ENCODE results near the gene GRK7.

The GRK7 gene

DNA sequence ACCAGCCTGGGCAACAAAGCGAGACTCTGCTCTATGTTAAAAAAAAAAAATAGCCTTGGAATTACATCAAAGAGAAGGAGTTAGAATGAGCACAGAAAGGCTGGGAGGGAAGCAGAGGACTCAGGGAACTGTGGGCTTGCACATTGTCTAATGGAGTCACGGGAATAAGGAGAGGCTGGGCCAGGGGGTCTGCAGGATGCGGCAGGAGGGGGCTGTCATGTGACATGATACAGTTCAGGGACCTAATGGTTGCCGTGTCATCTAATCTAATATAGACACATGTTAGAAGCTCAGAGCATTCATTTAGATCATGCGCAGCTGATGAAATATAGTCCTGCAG is 32.5 kb downstream of the GRK7 start:
- H3K9me3 ChIP-seq (ENCODE audit: control insufficient read depth, low read length): no peaks in the 10 kb centered on the region

DNA sequence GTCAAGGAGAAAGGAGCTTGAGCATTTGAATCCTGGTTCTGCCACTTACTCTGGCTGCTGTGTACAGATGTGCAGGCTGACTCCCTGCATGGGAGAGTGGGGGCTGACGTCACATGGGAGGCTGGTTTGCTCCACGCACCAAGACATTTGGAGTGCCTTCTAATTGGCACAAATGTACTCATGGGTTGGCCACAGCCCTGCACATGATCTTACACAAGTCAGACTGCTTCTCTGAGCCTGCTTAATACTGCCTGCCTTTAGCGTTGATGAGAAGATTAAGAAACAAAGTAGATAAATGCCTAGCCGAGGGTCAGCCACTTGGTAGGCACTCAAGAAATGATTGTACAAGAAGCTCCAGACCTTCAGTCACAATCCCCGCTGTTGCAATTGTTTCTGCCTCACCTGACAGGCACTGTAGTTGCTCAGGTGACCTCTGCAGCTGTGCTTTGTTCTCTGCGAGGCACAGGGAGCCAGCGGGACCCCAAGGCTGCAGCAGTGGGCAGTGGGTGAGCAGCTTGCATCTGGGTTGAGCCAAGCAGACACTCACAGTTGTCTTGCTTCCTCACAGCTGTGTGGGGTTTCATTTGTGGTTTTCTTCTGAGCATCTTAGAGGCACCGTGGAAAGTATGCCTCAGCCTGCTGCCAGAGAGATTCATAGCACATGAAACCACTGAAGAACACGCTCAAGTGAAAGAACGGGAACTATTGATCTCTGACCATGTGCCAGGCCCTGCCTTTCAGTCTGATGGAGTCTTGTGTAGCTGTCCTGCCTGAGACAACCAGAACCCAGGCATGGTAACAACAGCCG is 33.1 kb downstream of the GRK7 start:
- no peak overlapping the region for H3K27ac ChIP-seq (ENCODE audit: low read length, poor library complexity, severe bottlenecking)
- WGBS: 78% methylated on average over 11 of the region's 11 CpGs
- H3K4ac ChIP-seq (ENCODE audit: low read depth in 1 of 2, low read length in 2 of 2): peak overlapping the region; percentile 19 to 73
- H3K9ac ChIP-seq (ENCODE audit: low read length): peak overlapping the region; percentile 88
- H2AFZ ChIP-seq (ENCODE audit: low read depth, low read length): peak overlapping the region; percentile 33
- H3K79me1 ChIP-seq (replicated peaks; ENCODE audit: low read length, poor library complexity, severe bottlenecking): no peaks in the 10 kb centered on the region
- H3K4me1 ChIP-seq (ENCODE audit: control insufficient read depth, insufficient read depth, low read depth, low read length): peaks cover 18% of the 10 kb centered on the region
- peak overlapping the region in 1 of 2 experiments; percentile 49 for H3K14ac ChIP-seq (ENCODE audit: low read length in 2 of 2)
- H3K27me3 ChIP-seq (ENCODE audit: control insufficient read depth in 1 of 2, insufficient read depth in 1 of 2, low read length in 2 of 2): no peaks in the 10 kb centered on the region
- H4K8ac ChIP-seq (ENCODE audit: low read length): peak overlapping the region; percentile 98
- H2BK5ac ChIP-seq (ENCODE audit: low read depth, low read length, poor library complexity, severe bottlenecking): no peak overlapping the region
- peak; percentile 83 for DNase-seq
- peak overlapping the region; percentile 55 to 88 for H3K18ac ChIP-seq (ENCODE audit: low read depth in 1 of 2, low read length in 2 of 2)
- peak overlapping the region in 1 of 2 experiments; percentile 71 for H3K4me3 ChIP-seq (ENCODE audit: insufficient read depth in 1 of 2, low read depth in 1 of 2, low read length in 2 of 2)
- no peak overlapping the region for H2AK5ac ChIP-seq (ENCODE audit: low read length, severe bottlenecking)
- H3K36me3 ChIP-seq (ENCODE audit: control insufficient read depth in 1 of 2, insufficient read depth in 2 of 2, low read depth in 1 of 2, low read length in 2 of 2): no peaks in the 10 kb centered on the region
- H3K9me3 ChIP-seq (ENCODE audit: control insufficient read depth, low read length): peaks cover 2% of the 10 kb centered on the region
- no peak overlapping the region for H3K23ac ChIP-seq (ENCODE audit: low read length in 2 of 2)
- peak overlapping the region; percentile 93 for H4K91ac ChIP-seq (ENCODE audit: low read length)
- no peak overlapping the region for H3K4me2 ChIP-seq (ENCODE audit: low read length, poor library complexity, severe bottlenecking)
- H2BK15ac ChIP-seq (ENCODE audit: low read depth, poor library complexity, severe bottlenecking): no peak overlapping the region
- no peak overlapping the region for H2BK120ac ChIP-seq (ENCODE audit: low read depth, low read length)
- H2BK12ac ChIP-seq (ENCODE audit: low read length in 2 of 2): peak overlapping the region in 1 of 2 experiments; percentile 38

More for the DNA sequence above, 32.5 kb downstream of the GRK7 start:
- no peak overlapping the region for H3K4me3 ChIP-seq (ENCODE audit: insufficient read depth in 1 of 2, low read depth in 1 of 2, low read length in 2 of 2)
- no peak for DNase-seq
- H2BK120ac ChIP-seq (ENCODE audit: low read depth, low read length): no peak overlapping the region
- H2BK12ac ChIP-seq (ENCODE audit: low read length in 2 of 2): no peak overlapping the region
- H3K4ac ChIP-seq (ENCODE audit: low read depth in 1 of 2, low read length in 2 of 2): no peak overlapping the region
- H2AK5ac ChIP-seq (ENCODE audit: low read length, severe bottlenecking): no peak overlapping the region
- no peak overlapping the region for H3K14ac ChIP-seq (ENCODE audit: low read length in 2 of 2)
- no peak overlapping the region for H3K23ac ChIP-seq (ENCODE audit: low read length in 2 of 2)
- no peak overlapping the region for H2BK15ac ChIP-seq (ENCODE audit: low read depth, poor library complexity, severe bottlenecking)
- H2BK5ac ChIP-seq (ENCODE audit: low read depth, low read length, poor library complexity, severe bottlenecking): no peak overlapping the region
- H3K27me3 ChIP-seq (ENCODE audit: control insufficient read depth in 1 of 2, insufficient read depth in 1 of 2, low read length in 2 of 2): no peaks in the 10 kb centered on the region
- H3K4me2 ChIP-seq (ENCODE audit: low read length, poor library complexity, severe bottlenecking): no peak overlapping the region
- peaks cover 18% of the 10 kb centered on the region for H3K4me1 ChIP-seq (ENCODE audit: control insufficient read depth, insufficient read depth, low read depth, low read length)
- H3K27ac ChIP-seq (ENCODE audit: low read length, poor library complexity, severe bottlenecking): no peak overlapping the region
- H3K9ac ChIP-seq (ENCODE audit: low read length): no peak overlapping the region
- H4K91ac ChIP-seq (ENCODE audit: low read length): no peak overlapping the region
- no peaks in the 10 kb centered on the region for H3K79me1 ChIP-seq (replicated peaks; ENCODE audit: low read length, poor library complexity, severe bottlenecking)
- no peak overlapping the region for H2AFZ ChIP-seq (ENCODE audit: low read depth, low read length)
- H3K18ac ChIP-seq (ENCODE audit: low read depth in 1 of 2, low read length in 2 of 2): no peak overlapping the region
- no peaks in the 10 kb centered on the region for H3K36me3 ChIP-seq (ENCODE audit: control insufficient read depth in 1 of 2, insufficient read depth in 2 of 2, low read depth in 1 of 2, low read length in 2 of 2)
- WGBS: 99% methylated on average over 5 of the region's 5 CpGs
- no peak overlapping the region for H4K8ac ChIP-seq (ENCODE audit: low read length)

DNA sequence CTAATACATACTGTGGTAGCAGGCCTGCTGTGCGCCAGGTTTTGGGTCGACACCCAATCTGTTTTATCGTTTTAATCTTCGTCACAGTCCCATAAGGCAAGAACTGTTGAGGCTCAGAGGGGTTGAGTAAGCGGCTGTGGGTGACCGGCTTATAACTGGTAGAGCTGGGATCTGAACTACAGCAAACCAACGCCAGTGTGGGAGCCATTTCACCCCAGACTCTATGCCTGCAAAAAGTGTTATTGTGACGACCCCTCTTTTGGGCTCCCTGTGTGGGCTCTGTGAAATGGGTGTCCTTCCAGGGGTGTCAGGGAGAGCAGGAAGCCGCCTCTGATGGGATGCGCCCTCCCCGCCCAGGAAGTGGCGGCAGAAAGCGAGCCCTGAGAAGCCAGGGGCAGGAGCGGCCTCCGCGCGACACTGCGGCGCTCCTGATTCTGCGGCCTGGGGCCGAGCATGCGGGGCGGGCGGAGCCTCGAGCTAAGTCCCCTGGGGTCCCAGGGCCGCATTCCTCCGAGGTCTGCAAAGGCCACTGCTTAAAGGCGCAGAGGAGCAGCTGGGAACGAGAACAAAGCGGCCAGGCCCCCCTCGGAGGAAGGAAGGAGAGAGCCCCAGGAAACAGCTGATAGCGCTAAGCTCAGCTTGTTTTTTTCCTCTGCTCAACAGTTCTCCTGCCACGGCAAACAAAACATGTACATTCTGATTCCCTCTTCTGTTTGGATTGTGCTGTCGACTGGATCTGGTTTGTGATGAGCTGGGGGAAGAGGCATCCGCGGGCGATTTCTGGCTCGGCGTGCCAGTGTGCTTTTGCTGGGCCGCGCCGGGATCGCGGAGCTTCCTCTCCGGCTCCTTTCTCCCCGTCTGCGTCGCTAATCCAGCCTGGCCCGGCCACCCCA is 33.9 kb downstream of the GRK7 start:
- Histone ChIP-seq H3K23ac (ENCODE audit: low read length in 2 of 2) (peak overlapping the region; percentile 31 to 46), H3K4ac (ENCODE audit: low read depth in 1 of 2, low read length in 2 of 2) (peak overlapping the region; percentile 19 to 73), H3K27me3 (ENCODE audit: control insufficient read depth in 1 of 2, insufficient read depth in 1 of 2, low read length in 2 of 2) (no peaks in the 10 kb centered on the region), H2BK120ac (ENCODE audit: low read depth, low read length) (peak overlapping the region; percentile 69), H2AFZ (ENCODE audit: low read depth, low read length) (peak overlapping the region; percentile 33), H4K91ac (ENCODE audit: low read length) (peak overlapping the region; percentile 93), H2BK12ac (ENCODE audit: low read length in 2 of 2) (peak overlapping the region; percentile 38 to 47), H3K14ac (ENCODE audit: low read length in 2 of 2) (peak overlapping the region in 1 of 2 experiments; percentile 36), H2BK15ac (ENCODE audit: low read depth, poor library complexity, severe bottlenecking) (peak overlapping the region; percentile 82), H3K9me3 (ENCODE audit: control insufficient read depth, low read length) (peaks cover 5% of the 10 kb centered on the region), H3K27ac (ENCODE audit: low read length, poor library complexity, severe bottlenecking) (peak overlapping the region; percentile 74), H3K79me1 (replicated peaks; ENCODE audit: low read length, poor library complexity, severe bottlenecking) (no peaks in the 10 kb centered on the region), H3K9ac (ENCODE audit: low read length) (peak overlapping the region; percentile 88), H3K18ac (ENCODE audit: low read depth in 1 of 2, low read length in 2 of 2) (peak overlapping the region; percentile 77 to 88), H2AK5ac (ENCODE audit: low read length, severe bottlenecking) (no peak overlapping the region), H3K4me2 (ENCODE audit: low read length, poor library complexity, severe bottlenecking) (peak overlapping the region; percentile 54), H3K4me1 (ENCODE audit: control insufficient read depth, insufficient read depth, low read depth, low read length) (peaks cover 18% of the 10 kb centered on the region), H3K4me3 (ENCODE audit: insufficient read depth in 1 of 2, low read depth in 1 of 2, low read length in 2 of 2) (peak overlapping the region in 1 of 2 experiments; percentile 71), H3K36me3 (ENCODE audit: control insufficient read depth in 1 of 2, insufficient read depth in 2 of 2, low read depth in 1 of 2, low read length in 2 of 2) (no peaks in the 10 kb centered on the region), H2BK5ac (ENCODE audit: low read depth, low read length, poor library complexity, severe bottlenecking) (peak overlapping the region; percentile 11), H4K8ac (ENCODE audit: low read length) (peak overlapping the region; percentile 98)
- 19% methylated on average over 45 of the region's 49 CpGs for WGBS
- peak; percentile 54 for DNase-seq

Measured in mesenchymal stem cell (in vitro differentiated cells and primary cell).